ENCODE results near the gene TSTD1.

TSTD1 gene

GRCh38 chr1:161079436-161080110, 40.8 kb upstream of the TSTD1 start:
- Histone ChIP-seq H3K4me3 (ENCODE audit: low read depth in 1 of 5, low read length in 5 of 5) (no peak overlapping the region), H3K27me3 (ENCODE audit: control insufficient read depth in 5 of 5, insufficient read depth in 4 of 5, low read length in 5 of 5) (peaks cover 0 to 3% (median 0%) of the 10 kb centered on the region in 5 donors), H3K9me3 (ENCODE audit: control insufficient read depth in 5 of 5, low read length in 5 of 5) (no peaks in the 10 kb centered on the region), H3K27ac (ENCODE audit: low read depth, low read length) (no peak overlapping the region), H3K4me1 (ENCODE audit: control insufficient read depth in 5 of 5, insufficient read depth in 5 of 5, low read length in 5 of 5) (peaks cover 0 to 6% (median 0%) of the 10 kb centered on the region in 5 donors), H3K9ac (ENCODE audit: low read length in 5 of 5) (no peak overlapping the region), H3K36me3 (ENCODE audit: control insufficient read depth in 5 of 5, insufficient read depth in 5 of 5, low read length in 5 of 5) (no peaks in the 10 kb centered on the region)

GRCh38 chr1:161077426-161077825, 38.7 kb upstream of the TSTD1 start:
- Histone ChIP-seq H3K36me3 (ENCODE audit: control insufficient read depth in 5 of 5, insufficient read depth in 5 of 5, low read length in 5 of 5) (no peaks in the 10 kb centered on the region), H3K27me3 (ENCODE audit: control insufficient read depth in 5 of 5, insufficient read depth in 4 of 5, low read length in 5 of 5) (peaks cover 0 to 3% (median 0%) of the 10 kb centered on the region in 5 donors), H3K27ac (ENCODE audit: low read depth, low read length) (no peak overlapping the region), H3K9ac (ENCODE audit: low read length in 5 of 5) (no peak overlapping the region), H3K4me1 (ENCODE audit: control insufficient read depth in 5 of 5, insufficient read depth in 5 of 5, low read length in 5 of 5) (no peaks in the 10 kb centered on the region), H3K4me3 (ENCODE audit: low read depth in 1 of 5, low read length in 5 of 5) (no peak overlapping the region), H3K9me3 (ENCODE audit: control insufficient read depth in 5 of 5, low read length in 5 of 5) (no peaks in the 10 kb centered on the region)

GRCh38 chr1:161076410-161076809, 37.6 kb upstream of the TSTD1 start:
- H3K9me3 ChIP-seq (ENCODE audit: control insufficient read depth in 5 of 5, low read length in 5 of 5): no peaks in the 10 kb centered on the region
- no peaks in the 10 kb centered on the region for H3K36me3 ChIP-seq (ENCODE audit: control insufficient read depth in 5 of 5, insufficient read depth in 5 of 5, low read length in 5 of 5)
- peaks cover 0 to 4% (median 2%) of the 10 kb centered on the region in 5 donors for H3K4me1 ChIP-seq (ENCODE audit: control insufficient read depth in 5 of 5, insufficient read depth in 5 of 5, low read length in 5 of 5)
- no peak overlapping the region for H3K9ac ChIP-seq (ENCODE audit: low read length in 5 of 5)
- H3K27me3 ChIP-seq (ENCODE audit: control insufficient read depth in 5 of 5, insufficient read depth in 4 of 5, low read length in 5 of 5): peaks cover 0 to 3% (median 0%) of the 10 kb centered on the region in 5 donors
- no peak overlapping the region for H3K27ac ChIP-seq (ENCODE audit: low read depth, low read length)
- H3K4me3 ChIP-seq (ENCODE audit: low read depth in 1 of 5, low read length in 5 of 5): no peak overlapping the region

- no peaks in the 10 kb centered on the region for H3K36me3 ChIP-seq (ENCODE audit: control insufficient read depth in 5 of 5, insufficient read depth in 5 of 5, low read length in 5 of 5)
Observed at GRCh38 chr1:161074676-161075368, 36.1 kb upstream of the TSTD1 start.

GRCh38 chr1:161073474-161074121, 34.8 kb upstream of the TSTD1 start:
- peaks cover 0 to 8% (median 8%) of the 10 kb centered on the region in 5 donors for H3K4me1 ChIP-seq (ENCODE audit: control insufficient read depth in 5 of 5, insufficient read depth in 5 of 5, low read length in 5 of 5)
- H3K27me3 ChIP-seq (ENCODE audit: control insufficient read depth in 5 of 5, insufficient read depth in 4 of 5, low read length in 5 of 5): no peaks in the 10 kb centered on the region
- no peaks in the 10 kb centered on the region for H3K9me3 ChIP-seq (ENCODE audit: control insufficient read depth in 5 of 5, low read length in 5 of 5)
- no peaks in the 10 kb centered on the region for H3K36me3 ChIP-seq (ENCODE audit: control insufficient read depth in 5 of 5, insufficient read depth in 5 of 5, low read length in 5 of 5)
- no peak overlapping the region for H3K9ac ChIP-seq (ENCODE audit: low read length in 5 of 5)
- no peak overlapping the region for H3K4me3 ChIP-seq (ENCODE audit: low read depth in 1 of 5, low read length in 5 of 5)
- no peak overlapping the region for H3K27ac ChIP-seq (ENCODE audit: low read depth, low read length)

More at GRCh38 chr1:161074676-161075368, 36.1 kb upstream of the TSTD1 start:
- H3K27ac ChIP-seq (ENCODE audit: low read depth, low read length): no peak overlapping the region
- no peaks in the 10 kb centered on the region for H3K9me3 ChIP-seq (ENCODE audit: control insufficient read depth in 5 of 5, low read length in 5 of 5)
- H3K9ac ChIP-seq (ENCODE audit: low read length in 5 of 5): no peak overlapping the region
- H3K4me3 ChIP-seq (ENCODE audit: low read depth in 1 of 5, low read length in 5 of 5): no peak overlapping the region
- peaks cover 0 to 4% (median 3%) of the 10 kb centered on the region in 5 donors for H3K4me1 ChIP-seq (ENCODE audit: control insufficient read depth in 5 of 5, insufficient read depth in 5 of 5, low read length in 5 of 5)
- peaks cover 0 to 3% (median 0%) of the 10 kb centered on the region in 5 donors for H3K27me3 ChIP-seq (ENCODE audit: control insufficient read depth in 5 of 5, insufficient read depth in 4 of 5, low read length in 5 of 5)

- Histone ChIP-seq H3K27ac (ENCODE audit: low read depth, low read length) (no peak overlapping the region), H3K27me3 (ENCODE audit: control insufficient read depth in 5 of 5, insufficient read depth in 4 of 5, low read length in 5 of 5) (no peaks in the 10 kb centered on the region), H3K9ac (ENCODE audit: low read length in 5 of 5) (no peak overlapping the region), H3K4me1 (ENCODE audit: control insufficient read depth in 5 of 5, insufficient read depth in 5 of 5, low read length in 5 of 5) (peaks cover 0 to 11% (median 8%) of the 10 kb centered on the region in 5 donors), H3K36me3 (ENCODE audit: control insufficient read depth in 5 of 5, insufficient read depth in 5 of 5, low read length in 5 of 5) (no peaks in the 10 kb centered on the region), H3K4me3 (ENCODE audit: low read depth in 1 of 5, low read length in 5 of 5) (no peak overlapping the region), H3K9me3 (ENCODE audit: control insufficient read depth in 5 of 5, low read length in 5 of 5) (no peaks in the 10 kb centered on the region)
Observed at GRCh38 chr1:161072751-161073449, 34.1 kb upstream of the TSTD1 start.

- H3K27ac ChIP-seq (ENCODE audit: low read depth, low read length): no peak overlapping the region
- no peaks in the 10 kb centered on the region for H3K27me3 ChIP-seq (ENCODE audit: control insufficient read depth in 5 of 5, insufficient read depth in 4 of 5, low read length in 5 of 5)
- no peaks in the 10 kb centered on the region for H3K36me3 ChIP-seq (ENCODE audit: control insufficient read depth in 5 of 5, insufficient read depth in 5 of 5, low read length in 5 of 5)
- no peak overlapping the region for H3K4me3 ChIP-seq (ENCODE audit: low read depth in 1 of 5, low read length in 5 of 5)
- H3K9ac ChIP-seq (ENCODE audit: low read length in 5 of 5): no peak overlapping the region
- peaks cover 0 to 16% (median 8%) of the 10 kb centered on the region in 5 donors for H3K4me1 ChIP-seq (ENCODE audit: control insufficient read depth in 5 of 5, insufficient read depth in 5 of 5, low read length in 5 of 5)
- no peaks in the 10 kb centered on the region for H3K9me3 ChIP-seq (ENCODE audit: control insufficient read depth in 5 of 5, low read length in 5 of 5)
Observed at GRCh38 chr1:161071886-161072371, 33.2 kb upstream of the TSTD1 start.

- Histone ChIP-seq H3K4me1 (ENCODE audit: control insufficient read depth in 5 of 5, insufficient read depth in 5 of 5, low read length in 5 of 5) (peaks cover 0 to 16% (median 8%) of the 10 kb centered on the region in 5 donors), H3K9me3 (ENCODE audit: control insufficient read depth in 5 of 5, low read length in 5 of 5) (no peaks in the 10 kb centered on the region), H3K27ac (ENCODE audit: low read depth, low read length) (no peak overlapping the region), H3K4me3 (ENCODE audit: low read depth in 1 of 5, low read length in 5 of 5) (no peak overlapping the region), H3K27me3 (ENCODE audit: control insufficient read depth in 5 of 5, insufficient read depth in 4 of 5, low read length in 5 of 5) (no peaks in the 10 kb centered on the region), H3K36me3 (ENCODE audit: control insufficient read depth in 5 of 5, insufficient read depth in 5 of 5, low read length in 5 of 5) (no peaks in the 10 kb centered on the region), H3K9ac (ENCODE audit: low read length in 5 of 5) (no peak overlapping the region)
Observed at GRCh38 chr1:161070761-161071160, 32.0 kb upstream of the TSTD1 start.

GRCh38 chr1:161069731-161070270, 31.0 kb upstream of the TSTD1 start, which contains the start of gene ARHGAP30:
ARHGAP30 (minus strand) TSS chr1:161069891; CDS start chr1:161069624, 267 bp downstream.
- Histone ChIP-seq H3K4me1 (ENCODE audit: control insufficient read depth in 5 of 5, insufficient read depth in 5 of 5, low read length in 5 of 5) (peaks cover 0 to 16% (median 8%) of the 10 kb centered on the region in 5 donors), H3K27ac (ENCODE audit: low read depth, low read length) (peak within 1 kb of the TSS; percentile 37), H3K9me3 (ENCODE audit: control insufficient read depth in 5 of 5, low read length in 5 of 5) (no peaks in the 10 kb centered on the region), H3K36me3 (ENCODE audit: control insufficient read depth in 5 of 5, insufficient read depth in 5 of 5, low read length in 5 of 5) (no peaks in the 10 kb centered on the region), H3K4me3 (ENCODE audit: low read depth in 1 of 5, low read length in 5 of 5) (peak within 1 kb of the TSS; percentile 45 to 73 (median 59)), H3K9ac (ENCODE audit: low read length in 5 of 5) (peak within 1 kb of the TSS in 4 of 5 donors; percentile 41 to 68 (median 62)), H3K27me3 (ENCODE audit: control insufficient read depth in 5 of 5, insufficient read depth in 4 of 5, low read length in 5 of 5) (no peaks in the 10 kb centered on the region)

Measured in subcutaneous abdominal adipose tissue (tissue), 5 donors.